ENCODE results near the gene TNS1.

The TNS1 gene

DNA sequence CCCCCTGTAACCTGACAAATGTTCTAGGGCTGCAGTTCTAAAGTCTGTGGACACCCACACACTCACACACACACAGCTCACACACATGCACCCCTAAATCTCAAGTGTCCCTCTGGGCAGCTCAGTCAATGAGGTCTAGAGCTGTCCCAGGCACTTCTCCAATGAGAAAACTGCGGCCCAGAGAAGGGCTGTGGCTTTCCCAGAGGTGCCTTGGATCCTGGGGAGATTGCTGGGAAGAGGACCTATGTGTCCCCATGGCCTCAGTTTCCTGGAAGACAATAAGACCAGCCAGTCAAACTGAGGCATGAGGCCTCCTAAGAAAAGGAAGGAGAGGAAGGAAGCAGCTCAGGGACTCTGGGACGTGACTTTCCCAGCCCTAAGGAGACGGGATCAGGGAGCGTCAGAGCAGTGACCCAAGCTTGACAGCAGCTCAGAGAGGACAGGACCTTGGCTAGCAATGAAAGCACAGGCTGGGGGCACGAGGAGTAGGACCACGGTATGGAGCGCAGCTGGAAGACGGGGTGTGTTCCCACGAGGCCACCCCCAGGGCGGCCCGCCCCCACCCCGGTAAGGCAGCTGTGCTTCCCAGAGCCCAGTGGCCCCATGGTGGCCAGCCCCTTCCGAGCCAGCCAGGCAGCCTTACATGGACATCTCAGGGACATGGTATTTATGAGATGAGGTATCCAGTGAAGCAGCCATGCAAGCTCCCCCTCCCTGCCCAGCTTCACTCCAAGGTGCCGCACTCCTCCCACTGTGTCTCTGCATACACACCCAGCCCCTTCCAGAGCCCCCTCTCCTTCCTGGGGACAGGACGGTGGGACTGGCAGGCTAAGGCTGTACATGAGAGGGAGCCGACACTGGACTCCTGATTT lies 46.0 kb downstream of the TNS1 start:
- no peak for DNase-seq (ENCODE audit: low read depth)

DNA sequence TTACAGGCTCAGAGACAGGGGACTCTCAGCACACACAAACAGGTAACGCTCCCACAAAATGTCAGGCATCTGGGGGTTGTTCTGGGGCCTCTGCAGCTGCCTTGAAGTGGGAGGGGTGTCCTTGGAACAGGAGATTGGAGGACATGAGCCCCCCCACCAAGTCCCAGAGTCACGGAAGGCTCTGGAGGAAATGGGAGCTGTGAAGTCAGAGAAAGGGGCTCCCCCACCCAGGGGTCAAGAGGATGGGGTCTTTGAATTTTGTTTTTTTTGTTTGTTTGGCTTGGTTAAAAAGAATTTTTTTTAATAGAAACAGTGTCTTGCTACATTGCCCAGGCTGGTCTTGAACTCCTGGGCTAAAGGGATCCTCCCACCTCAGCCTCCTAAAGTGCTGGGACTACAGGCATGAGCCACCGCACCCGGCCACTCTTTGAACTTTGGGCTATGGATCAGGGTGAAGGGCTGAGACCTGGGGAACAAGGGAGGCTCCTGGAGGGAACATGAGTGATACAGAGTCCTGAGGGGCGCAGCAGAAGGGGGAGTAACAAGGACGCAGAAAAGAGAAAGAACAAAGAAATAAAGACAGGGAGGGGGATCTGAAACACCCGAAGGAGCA lies 46.8 kb downstream of the TNS1 start:
- no peak for DNase-seq (ENCODE audit: low read depth)

DNA sequence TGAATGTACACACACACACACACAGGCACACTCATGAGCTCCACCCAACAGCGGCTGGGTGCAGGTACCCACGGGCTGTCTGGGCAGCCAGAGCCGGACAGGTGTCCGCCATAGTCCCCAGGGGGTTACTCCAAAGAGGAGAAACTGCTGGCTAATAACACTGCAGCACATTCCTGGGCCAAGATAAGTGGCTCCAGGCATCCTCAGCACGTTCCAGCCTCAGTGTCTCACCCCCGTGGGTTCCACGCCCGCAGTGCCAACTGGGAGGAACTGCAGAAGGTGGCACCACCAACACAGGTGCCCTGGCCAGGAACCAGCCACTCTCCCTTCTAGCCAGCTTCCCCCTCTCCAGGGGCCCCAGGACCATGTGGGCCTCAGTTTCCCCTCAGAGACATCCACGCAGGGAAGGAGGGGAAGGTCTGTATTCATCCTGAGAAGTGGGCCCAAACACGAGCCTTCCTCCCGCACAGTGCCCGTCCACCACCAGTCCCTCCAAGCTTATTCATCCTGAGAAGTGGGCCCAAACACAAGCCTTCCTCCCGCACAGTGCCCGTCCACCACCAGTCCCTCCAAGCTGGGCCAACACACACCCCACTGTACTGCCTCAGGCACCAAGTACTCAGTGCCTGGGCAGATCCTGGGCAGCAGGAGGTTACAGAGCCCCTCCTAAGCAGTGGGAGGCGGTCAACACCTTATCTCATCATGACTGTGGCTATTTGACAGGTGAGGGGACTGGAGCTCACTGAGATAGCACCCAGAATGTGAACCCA lies 47.6 kb downstream of the TNS1 start:
- DNase-seq (ENCODE audit: low read depth) = no peak

DNA sequence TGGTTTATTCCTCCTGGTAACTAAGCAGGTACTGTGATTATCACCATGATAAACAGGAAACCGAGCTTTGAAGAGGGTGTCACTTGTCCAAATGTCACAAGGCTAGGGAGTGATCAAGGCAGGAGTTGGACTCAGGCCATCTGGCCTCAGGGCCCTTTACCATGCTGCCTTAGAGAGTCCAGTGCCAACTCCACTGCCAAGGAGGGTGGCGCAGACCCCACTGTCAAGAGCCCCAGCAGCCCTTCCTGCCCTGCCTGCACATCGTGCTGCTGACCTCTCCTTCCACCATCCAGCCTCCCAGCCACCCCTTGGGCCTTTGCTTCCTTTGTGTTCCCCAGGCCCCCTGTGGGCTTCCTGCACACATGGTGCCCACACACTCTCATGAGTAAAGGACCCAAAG lies 48.3 kb downstream of the TNS1 start:
- DNase-seq (ENCODE audit: low read depth) = no peak

DNA sequence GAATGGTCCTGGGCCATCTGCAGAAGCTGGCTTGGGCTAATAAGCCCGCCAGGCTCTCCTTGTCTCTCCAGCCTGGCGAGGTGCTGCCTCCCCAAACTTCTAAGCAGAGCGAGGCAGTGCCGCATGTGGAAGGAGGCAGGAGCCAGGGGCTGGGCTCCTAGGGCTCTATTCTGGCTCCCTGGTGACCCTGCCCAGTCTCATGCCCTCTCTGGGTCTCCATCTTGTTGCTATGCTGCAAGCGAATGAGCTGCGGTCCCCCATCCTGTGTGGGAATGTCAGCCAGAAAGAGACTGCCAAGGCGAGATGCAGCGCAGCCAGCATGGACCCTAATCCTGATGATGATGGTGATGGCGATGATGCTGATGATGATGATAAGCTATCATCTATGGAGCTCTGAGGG lies 48.7 kb downstream of the TNS1 start:
- no peak for DNase-seq (ENCODE audit: low read depth)

DNA sequence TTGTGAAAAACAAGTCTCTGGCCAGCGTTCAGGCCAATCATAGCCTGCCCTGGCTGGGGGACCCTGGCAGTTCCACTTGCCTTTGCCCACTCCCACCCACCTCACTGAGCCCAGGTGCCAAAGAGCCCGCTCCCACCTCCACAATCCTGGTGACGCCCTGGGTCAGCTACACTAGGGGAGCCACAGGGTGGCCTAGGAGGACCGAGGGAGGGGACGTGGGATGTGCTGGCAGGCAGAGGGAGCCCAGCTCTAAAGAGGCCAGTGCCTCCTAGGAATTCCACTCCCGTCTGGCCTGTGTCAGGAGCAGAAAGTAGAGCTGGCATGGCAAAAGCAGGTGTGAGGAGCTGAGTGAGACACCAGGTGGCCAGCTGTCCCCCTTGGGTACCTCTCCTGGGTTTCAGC lies 49.3 kb downstream of the TNS1 start:
- no peak for DNase-seq (ENCODE audit: low read depth)

DNA sequence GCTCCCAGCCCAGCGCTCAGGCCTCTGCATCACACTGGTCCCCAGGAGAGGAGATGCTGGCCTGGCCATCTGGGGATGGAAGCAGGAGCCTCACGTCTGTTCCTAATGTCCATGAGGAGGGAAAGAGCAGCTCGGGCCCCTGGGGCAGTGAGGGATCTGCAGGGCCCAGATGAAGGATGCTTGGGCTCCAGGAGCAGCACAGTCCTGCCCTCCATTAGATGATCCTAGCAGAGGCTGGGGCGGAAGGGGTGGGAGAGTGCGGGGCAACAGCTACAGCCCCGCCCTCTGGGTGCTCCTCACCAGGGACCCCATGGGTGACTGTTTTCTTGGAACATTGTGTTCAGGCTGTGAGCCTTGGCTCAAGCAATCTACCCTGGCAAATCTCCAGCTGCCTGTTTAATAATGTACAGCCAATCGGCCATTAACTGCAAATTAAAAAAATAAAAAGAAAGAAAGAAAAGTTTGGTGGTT lies 49.7 kb downstream of the TNS1 start:
- DNase-seq (ENCODE audit: low read depth) = no peak

DNA sequence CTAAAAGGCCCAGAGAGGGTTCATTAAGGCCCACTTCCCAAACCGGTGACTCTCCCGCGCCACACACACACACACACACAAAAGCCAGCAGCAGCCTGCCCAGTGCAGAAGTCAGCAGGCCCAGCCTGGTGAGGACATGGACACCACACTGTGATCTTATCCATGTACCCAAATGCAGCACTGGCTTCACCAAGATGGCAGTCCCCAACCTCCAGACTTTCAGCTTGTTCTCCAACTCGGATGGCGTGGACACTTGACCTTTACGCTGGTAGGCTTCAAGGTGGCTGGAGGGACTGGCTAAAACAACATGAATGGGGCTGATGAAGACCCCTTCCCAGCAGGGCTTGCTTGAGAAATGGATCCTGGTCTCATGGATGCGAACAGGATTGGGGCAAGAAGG lies 50.4 kb downstream of the TNS1 start:
- DNase-seq (ENCODE audit: low read depth) = no peak

DNA sequence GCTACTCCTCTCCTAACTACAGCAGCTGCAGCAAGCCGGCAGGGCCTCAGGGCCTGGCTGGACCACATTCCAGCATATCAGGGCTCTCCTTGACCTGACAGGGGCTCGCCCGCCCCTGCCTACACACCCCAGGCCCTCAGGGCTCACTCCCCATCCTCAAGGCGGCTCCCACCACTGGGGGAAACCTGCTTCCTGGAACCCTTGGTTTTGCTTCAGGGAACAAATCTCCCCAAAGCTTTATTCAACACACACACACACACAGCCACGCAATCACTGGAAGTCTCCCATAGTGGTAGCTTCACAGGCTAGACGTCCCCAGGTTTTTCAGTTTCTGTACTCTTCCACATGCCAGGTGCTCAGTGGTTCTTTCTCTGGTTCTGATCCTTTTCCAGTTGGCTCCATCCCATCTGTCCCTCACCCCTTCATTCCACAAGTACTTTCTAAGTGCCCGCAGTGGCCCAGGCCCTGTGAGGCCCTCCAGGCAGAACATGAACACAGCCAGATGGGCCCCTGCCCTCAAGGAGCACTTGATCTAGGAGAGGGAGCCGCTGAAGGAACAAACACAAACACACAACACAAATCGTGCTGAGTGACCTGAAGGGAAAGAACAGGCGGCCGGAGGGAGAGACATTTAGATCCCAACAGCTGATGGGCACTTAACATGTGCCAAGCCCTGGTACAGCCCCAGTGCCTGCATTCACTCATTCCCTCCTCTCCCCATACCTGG lies 51.1 kb downstream of the TNS1 start:
- no peak for DNase-seq (ENCODE audit: low read depth)

DNA sequence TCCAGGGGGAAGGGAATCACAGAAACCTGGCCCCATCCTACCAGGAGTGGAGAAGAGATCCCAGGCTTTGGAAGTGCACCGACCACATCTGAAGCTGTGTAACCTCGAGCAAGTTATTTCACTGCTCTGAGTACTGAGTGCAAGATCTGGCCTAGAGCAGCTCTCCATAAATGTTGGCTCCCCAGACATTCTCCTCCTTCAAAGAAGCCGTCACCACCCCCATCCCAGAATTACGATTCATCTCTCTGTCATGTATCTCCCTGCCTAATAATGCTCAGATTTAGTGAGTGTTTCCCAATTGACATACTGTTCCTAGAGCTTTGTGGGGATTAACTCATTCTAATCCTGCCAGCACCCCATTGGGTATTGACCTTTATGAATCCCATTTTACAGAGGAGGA lies 51.7 kb downstream of the TNS1 start:
- no peak for DNase-seq (ENCODE audit: low read depth)

DNA sequence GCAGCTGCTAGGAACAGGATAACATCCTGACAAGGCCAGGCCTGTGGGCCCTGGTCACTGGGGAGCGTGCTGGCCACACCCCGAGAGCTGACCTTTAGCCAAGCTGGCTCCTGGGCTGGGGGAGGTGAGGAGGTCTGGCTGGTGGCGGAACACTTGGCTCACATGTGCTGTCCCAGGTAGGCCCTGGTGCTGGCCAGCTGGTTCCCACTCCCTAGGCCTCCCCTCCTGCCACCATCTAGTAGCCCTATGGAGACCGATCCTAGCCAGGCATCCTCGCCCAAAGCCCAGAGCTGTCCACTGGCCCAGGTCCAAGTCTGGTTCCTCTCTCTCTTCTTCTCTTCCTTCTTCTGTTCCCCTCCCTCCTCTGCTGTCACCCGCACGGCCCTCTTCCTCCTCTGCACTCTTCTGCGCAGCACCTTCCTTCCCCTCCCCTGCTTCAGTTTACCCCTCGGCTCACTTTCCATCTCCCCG lies 52.4 kb downstream of the TNS1 start:
- no peak for DNase-seq (ENCODE audit: low read depth)

DNA sequence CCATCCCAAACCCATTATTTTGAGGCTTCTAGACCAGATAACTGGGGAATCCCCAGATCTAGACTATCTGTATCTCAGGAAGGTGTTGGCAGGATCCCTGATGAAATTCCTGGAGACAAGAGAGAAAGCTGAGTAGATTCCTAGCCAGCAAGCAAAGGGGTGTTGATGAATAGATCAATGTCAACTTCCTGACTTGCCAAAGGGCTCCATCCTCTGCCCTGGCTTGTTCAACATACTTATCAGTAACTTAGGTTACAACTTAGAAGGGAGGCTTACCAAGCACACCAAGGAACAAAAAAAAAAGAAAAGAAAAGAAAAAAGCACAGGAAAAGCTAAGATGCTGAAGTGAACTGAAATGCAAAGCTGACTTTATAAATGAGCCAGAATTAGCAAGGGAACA lies 53.3 kb downstream of the TNS1 start:
- no peak for DNase-seq (ENCODE audit: low read depth)

DNA sequence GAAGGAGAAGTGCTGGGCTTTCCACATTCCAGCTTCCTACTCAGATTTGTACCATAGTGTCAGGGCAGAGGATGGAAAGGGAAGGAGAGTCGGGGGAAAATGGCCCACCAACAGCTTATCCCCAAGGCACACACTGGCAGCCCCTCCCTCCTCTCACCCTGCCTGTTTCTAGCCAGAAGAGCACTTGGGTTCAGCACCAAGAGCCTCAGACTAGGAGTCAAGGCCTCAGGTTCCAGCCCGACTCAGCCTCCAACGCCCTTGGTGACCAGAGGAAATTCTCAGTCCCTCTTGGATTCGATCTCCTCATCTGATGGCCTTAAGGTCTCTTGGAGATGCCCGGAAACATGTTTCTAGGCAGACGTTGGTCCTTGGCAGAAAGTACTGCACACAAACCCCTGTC lies 53.9 kb downstream of the TNS1 start:
- no peak for DNase-seq (ENCODE audit: low read depth)

DNA sequence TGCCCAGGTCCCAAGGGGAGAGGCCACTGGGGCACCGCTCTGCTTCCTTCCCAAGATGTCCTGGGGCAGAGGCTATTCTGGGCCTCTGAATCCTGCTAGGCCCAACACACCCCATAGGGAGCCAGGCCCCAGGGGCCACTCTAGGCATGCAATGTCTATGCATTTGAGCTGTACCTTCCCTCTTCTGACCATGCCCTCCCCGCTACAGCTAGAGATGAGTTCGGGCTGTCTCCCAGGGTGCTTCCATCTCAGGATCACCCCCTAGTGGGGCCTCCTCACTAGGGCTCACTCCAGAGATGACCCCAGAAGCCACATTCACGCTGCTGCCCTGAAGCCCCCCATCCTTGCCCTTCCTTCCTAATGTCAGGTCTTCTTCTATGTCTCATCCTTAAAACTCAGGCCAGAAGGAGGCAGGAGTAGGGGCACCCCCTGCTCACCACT lies 54.4 kb downstream of the TNS1 start:
- DNase-seq (ENCODE audit: low read depth) = no peak

DNA sequence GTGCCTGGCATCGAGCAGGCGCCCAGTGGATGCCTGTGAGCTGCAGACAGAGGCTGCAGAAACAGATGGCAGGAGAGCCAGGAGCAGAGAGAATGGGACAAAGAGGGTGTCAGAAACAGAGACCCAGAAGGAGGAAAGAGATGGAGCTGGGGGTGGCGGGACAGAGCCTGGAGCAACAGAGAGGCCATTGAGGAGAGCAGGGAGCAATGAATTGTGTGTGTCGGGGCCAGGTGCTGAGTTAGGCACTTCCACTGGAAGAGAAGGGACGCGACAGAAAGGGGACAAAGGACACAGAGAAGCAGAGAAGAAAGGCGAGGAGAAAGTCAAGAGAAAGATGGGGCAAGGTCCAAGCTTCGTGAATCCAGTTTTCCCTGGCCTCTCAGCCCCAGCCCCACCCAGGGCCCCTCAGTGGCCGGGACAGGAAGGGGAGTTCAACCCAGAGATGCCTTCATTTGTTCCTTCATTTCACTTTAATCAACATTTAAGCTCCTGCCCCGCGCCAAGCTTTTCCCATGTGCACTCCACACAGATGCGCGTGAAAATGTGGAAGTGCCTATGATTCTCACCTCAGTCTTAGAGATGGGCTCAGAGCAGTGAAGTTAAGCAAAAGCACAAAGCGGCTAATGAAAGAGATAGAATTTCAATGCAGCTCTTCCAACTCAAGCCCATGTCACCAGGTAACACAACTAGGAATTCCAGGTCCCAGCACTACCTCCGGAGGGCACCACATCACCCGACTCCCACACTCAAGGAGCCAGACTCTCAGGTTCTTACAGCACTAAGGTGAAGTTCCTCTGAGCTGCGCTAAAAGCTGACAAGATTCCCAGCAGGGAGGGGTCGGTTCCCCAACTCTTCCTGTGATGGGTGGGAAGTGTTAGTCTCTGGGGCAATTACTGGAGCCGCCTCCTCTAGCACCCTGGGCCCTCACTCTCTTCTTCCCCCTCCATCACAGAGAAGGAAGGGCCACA lies 55.1 kb downstream of the TNS1 start:
- DNase-seq (ENCODE audit: low read depth) = no peak

DNA sequence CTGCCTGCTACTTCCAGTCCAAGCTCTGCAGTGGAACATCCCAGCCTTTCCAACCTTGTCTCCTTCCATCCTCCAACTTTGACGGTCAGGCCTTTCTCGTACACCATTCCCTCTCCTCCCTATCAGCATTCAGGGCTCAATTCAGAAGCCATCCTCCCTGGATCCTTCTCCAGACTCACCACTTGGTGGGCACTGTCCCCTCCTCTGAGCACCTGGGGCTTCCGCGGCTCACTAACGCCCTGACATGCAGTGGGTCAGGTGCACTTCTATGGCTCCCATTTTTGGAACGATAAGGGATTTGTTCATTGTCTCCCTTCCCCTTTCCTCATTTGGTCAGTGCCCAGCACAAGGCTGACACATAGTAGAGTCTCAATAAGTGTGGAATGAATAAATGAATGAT lies 56.7 kb downstream of the TNS1 start:
- DNase-seq (ENCODE audit: low read depth) = no peak

DNA sequence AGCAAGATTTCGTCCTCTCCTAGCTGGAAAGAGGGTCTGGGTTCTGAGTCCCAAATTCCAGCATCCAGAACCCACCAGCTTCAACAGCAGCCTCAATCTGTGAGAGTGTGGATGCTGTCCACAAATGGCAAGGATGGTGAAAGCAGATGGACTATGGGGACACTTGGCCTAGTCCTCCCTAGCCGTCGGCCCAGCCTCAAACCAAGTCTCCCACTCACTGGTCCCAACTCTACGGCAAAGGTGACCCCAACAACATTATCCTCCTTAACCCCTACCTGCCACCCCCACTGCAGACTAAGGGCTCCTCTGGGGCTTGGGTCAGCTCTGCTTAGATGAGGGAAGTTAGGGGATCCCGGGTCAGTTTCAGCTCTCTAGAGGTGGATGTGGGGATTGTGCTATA lies 57.3 kb downstream of the TNS1 start:
- DNase-seq (ENCODE audit: low read depth) = no peak

DNA sequence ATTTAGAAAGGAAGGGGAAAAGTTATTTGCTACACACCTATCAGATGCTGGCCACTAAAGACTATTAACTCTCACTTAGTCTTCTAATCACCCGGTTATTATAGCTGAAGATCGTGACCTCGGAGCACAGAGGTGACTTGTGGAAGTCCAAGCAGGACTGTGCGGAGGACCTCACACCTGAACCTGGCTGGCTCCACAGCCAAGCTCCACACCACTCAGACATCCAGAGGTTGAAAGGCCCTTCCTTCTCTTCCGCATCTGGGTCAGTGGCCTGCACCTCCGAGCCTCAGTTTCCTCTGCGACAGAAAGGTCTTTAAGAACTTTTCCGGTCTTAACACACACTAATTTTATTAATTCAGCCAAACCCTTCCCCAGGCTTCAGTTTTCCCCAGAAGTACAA lies 57.9 kb downstream of the TNS1 start:
- DNase-seq (ENCODE audit: low read depth) = no peak

DNA sequence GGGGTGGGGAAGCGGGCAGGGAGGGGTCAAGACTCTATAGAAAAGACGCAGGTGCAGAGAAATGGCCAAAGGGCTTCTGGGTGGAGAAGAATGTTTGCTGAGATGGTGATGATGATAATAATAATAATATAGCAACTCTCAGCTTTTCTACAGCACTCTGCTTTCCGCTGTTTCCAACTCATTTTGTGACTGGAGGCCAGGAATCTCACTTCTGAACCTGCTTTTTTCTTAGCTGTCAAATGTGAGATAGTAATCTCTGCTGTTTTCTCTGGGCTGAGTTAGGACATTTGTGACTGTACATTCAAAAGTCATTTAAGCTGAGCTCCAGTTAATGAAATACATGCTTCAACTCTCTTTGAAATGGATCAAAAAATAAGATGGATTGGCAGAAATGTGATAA lies 58.4 kb downstream of the TNS1 start:
- no peak for DNase-seq (ENCODE audit: low read depth)

DNA sequence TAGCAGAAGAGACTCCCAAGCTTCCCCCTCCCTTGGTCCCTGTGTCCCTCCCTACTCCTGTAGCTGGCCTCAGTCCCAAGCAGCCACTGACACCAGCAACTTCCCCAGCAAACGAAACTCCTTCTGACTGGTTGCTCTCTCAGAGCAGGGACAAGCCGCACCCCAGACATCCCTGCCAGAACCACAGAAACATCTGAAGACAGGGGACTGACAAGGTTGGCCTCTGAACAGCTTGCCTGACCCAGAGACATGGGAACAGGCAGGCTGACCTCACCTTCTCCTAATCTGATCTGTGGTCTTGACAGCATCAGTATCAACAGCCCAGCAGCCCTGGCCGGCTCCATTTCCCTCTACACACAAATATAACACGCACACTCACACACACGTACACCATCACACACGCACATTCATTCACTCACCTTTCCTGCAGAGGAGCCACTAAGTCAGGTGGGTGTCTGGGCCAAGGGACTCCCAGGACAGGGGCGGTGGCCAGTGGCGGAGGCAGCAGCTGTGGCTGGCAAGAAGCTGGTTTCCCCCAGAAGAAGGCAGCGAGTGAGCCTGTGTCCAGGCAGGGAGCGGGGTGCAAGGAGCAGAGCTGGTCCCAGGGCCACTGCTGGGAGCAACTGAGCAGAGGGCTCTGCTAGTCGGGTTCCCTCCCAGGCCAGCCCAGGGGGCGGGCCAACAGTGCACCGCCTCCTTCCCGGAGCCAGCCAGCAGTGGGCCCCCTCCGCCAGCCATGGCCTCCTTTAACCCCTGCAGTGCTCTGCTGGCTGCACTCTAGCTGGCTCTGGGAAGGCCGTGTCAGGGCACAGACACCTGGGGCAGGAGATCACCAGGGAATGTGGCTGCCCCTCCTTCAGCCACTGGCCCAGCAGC lies 59.1 kb downstream of the TNS1 start:
- no peak for DNase-seq (ENCODE audit: low read depth)

All from stimulated activated CD8-positive, alpha-beta memory T cell treated with anti-CD3 and anti-CD28 coated beads, Interleukin-12 subunit alpha, Interleukin-12 subunit beta, amount 100 ng/mL, for 1 hour (primary cell).